NCI-H146 treated with DMSO at 0.1 percent for 48 hours (cell line): ENCODE data around the gene MMAB.
A peak's percentile ranks its signal among the peaks of the same experiment; 100 is the strongest.
"Not testable (repeated sequence)": the region's sequence is repeated elsewhere in the genome, so short reads cannot be mapped to it uniquely, and the experiment has no call there.

ENCODE experiments used
- DNase-seq: peaks from one replicate; lab custom pipeline; 2025; ENCODE audit not compliant: unreplicated experiment; lab: John Stamatoyannopoulos, UW

Gene MMAB

GRCh38 chr12:109604132-109604585, 30.9 kb upstream of the MMAB start:
- no peak for DNase-seq

GRCh38 chr12:109602132-109602531, 28.8 kb upstream of the MMAB start:
- not testable (repeated sequence) for DNase-seq

GRCh38 chr12:109601557-109601956, 28.3 kb upstream of the MMAB start:
- DNase-seq = no peak

- DNase-seq = no peak
These were observed 27.7 kb upstream of the MMAB start for GRCh38 chr12:109600995-109601394.

- DNase-seq = no peak
These were observed 27.2 kb upstream of the MMAB start for GRCh38 chr12:109600481-109600880.

- no peak for DNase-seq
These were observed 25.8 kb upstream of the MMAB start for GRCh38 chr12:109599087-109599486.

- DNase-seq = no peak
These were observed 25.1 kb upstream of the MMAB start for GRCh38 chr12:109598428-109598854.

- peak; percentile 65 for DNase-seq
These were observed 24.6 kb upstream of the MMAB start for GRCh38 chr12:109597795-109598427.

- DNase-seq = no peak
These were observed 24.1 kb upstream of the MMAB start for GRCh38 chr12:109597414-109597794.

- no peak for DNase-seq
These were observed 23.3 kb upstream of the MMAB start for GRCh38 chr12:109596418-109597244.

GRCh38 chr12:109595321-109595902, 22.1 kb upstream of the MMAB start:
- DNase-seq = no peak

GRCh38 chr12:109594556-109595317, 21.4 kb upstream of the MMAB start:
- no peak for DNase-seq

- no peak for DNase-seq
These were observed 19.6 kb upstream of the MMAB start for GRCh38 chr12:109592905-109593272.

- no peak for DNase-seq
These were observed 19.0 kb upstream of the MMAB start for GRCh38 chr12:109592195-109592904.

GRCh38 chr12:109591041-109591440, 17.7 kb upstream of the MMAB start:
- no peak for DNase-seq

- no peak for DNase-seq
These were observed 17.3 kb upstream of the MMAB start for GRCh38 chr12:109590566-109590965.

GRCh38 chr12:109589691-109590245, 16.5 kb upstream of the MMAB start:
- DNase-seq = no peak

GRCh38 chr12:109589240-109589590, 15.9 kb upstream of the MMAB start:
- no peak for DNase-seq

- no peak for DNase-seq
These were observed 15.3 kb upstream of the MMAB start for GRCh38 chr12:109588461-109589239.

GRCh38 chr12:109587921-109588320, 14.6 kb upstream of the MMAB start:
- DNase-seq = no peak
